MM.1S (cell line): ENCODE data around the gene TRIM44.

Source experiments
- DNase-seq: peaks from one replicate; pipeline ENCODE4 v3.0.0-alpha.2; 2015
- H2AFZ ChIP-seq: fragments of 300-600 bp; sonication (generic); 2 replicates; pipeline ENCODE4 v1.6.0; 2016; ENCODE audit warnings: antibody characterized with exemption, low read length
- H3F3A ChIP-seq: fragments of 300-600 bp; sonication (generic); 2 replicates; pipeline ENCODE4 v1.6.1; 2016; ENCODE audit warnings: mild to moderate bottlenecking, antibody characterized with exemption, low read length, moderate library complexity, mixed read lengths; ENCODE audit not compliant: insufficient read depth
- H3K27ac ChIP-seq: fragments of 300-600 bp; sonication (generic); 2 replicates; pipeline ENCODE4 v1.5.1; 2016; ENCODE audit warnings: mild to moderate bottlenecking, low read length
- H3K27me3 ChIP-seq: fragments of 300-600 bp; sonication (generic); replicated peaks from 2 replicates; pipeline ENCODE4 v1.6.0; 2016; ENCODE audit warnings: low read length; ENCODE audit not compliant: insufficient read depth
- H3K36me3 ChIP-seq: fragments of 300-600 bp; sonication (generic); replicated peaks from 2 replicates; pipeline ENCODE4 v1.6.1; 2016; ENCODE audit warnings: mild to moderate bottlenecking, low read length, mixed read lengths; ENCODE audit not compliant: insufficient read depth
- H3K4me1 ChIP-seq: fragments of 300-600 bp; sonication (generic); 2 replicates; pipeline ENCODE4 v1.6.1; 2016; ENCODE audit warnings: low read length, mixed read lengths
- H3K4me2 ChIP-seq: fragments of 300-600 bp; sonication (generic); 2 replicates; pipeline ENCODE4 v1.6.0; 2016; ENCODE audit warnings: low read depth, low read length
- H3K4me3 ChIP-seq: fragments of 300-600 bp; sonication (generic); 2 replicates; pipeline ENCODE4 v1.5.1; 2016; ENCODE audit warnings: low read length, mixed read lengths
- H3K79me2 ChIP-seq: fragments of 300-600 bp; sonication (generic); 2 replicates; pipeline ENCODE4 v1.6.1; 2016; ENCODE audit warnings: mixed run types, low read length, mixed read lengths
- H3K9ac ChIP-seq: fragments of 300-600 bp; sonication (generic); 2 replicates; pipeline ENCODE4 v1.6.1; 2016; ENCODE audit warnings: low read length, mixed read lengths
- H3K9me2 ChIP-seq: fragments of 300-600 bp; sonication (generic); replicated peaks from 2 replicates; pipeline ENCODE4 v1.6.1; 2016; ENCODE audit warnings: mild to moderate bottlenecking, low read length, mixed read lengths; ENCODE audit not compliant: insufficient read depth
- H3K9me3 ChIP-seq: fragments of 300-600 bp; sonication (generic); replicated peaks from 2 replicates; pipeline ENCODE4 v1.6.1; 2016; ENCODE audit warnings: mild to moderate bottlenecking, low read length, mixed read lengths; ENCODE audit not compliant: insufficient read depth
- H4K20me1 ChIP-seq: fragments of 300-600 bp; sonication (generic); 2 replicates; pipeline ENCODE4 v1.6.1; 2016; ENCODE audit warnings: mild to moderate bottlenecking, low read length, moderate library complexity, mixed read lengths; ENCODE audit not compliant: insufficient read depth
- EZH2 ChIP-seq: fragments of 300-600 bp; sonication (generic); optimal IDR thresholded peaks from 2 replicates; pipeline ENCODE3; 2017; ENCODE audit warnings: low read depth, mild to moderate bottlenecking, antibody characterized with exemption, low read length, mixed read lengths
- EZH2phosphoT487 ChIP-seq: fragments of 300-600 bp; sonication (generic); IDR thresholded peaks from 2 replicates; pipeline ENCODE4 v1.6.1; 2018; ENCODE audit warnings: antibody characterized with exemption, low read length
- TF ChIP-seq, protein P1 (sequence below): fragments of 300-600 bp; sonication (generic); IDR thresholded peaks from 2 replicates; pipeline ENCODE4 v1.5.1; 2016; ENCODE audit warnings: antibody characterized with exemption, low read length, mixed read lengths

TRIM44 gene

GRCh38 chr11:35735903-35736302 is 73.3 kb downstream of the TRIM44 start:
- Histone ChIP-seq H3F3A (no peaks in the 10 kb centered on the region), H3K9me2 (no peaks in the 10 kb centered on the region), H3K9ac (no peak overlapping the region), H3K4me2 (no peak overlapping the region), H3K27ac (no peak overlapping the region), H3K9me3 (no peaks in the 10 kb centered on the region), H3K27me3 (no peaks in the 10 kb centered on the region), H4K20me1 (no peaks in the 10 kb centered on the region), H3K4me3 (no peak overlapping the region), H3K36me3 (no peaks in the 10 kb centered on the region), H2AFZ (no peak overlapping the region), H3K79me2 (no peaks in the 10 kb centered on the region), H3K4me1 (no peaks in the 10 kb centered on the region)
- no peak for TF ChIP-seq EZH2phosphoT487
- TF ChIP-seq EZH2 = no peak
- TF ChIP-seq, protein P1, sequence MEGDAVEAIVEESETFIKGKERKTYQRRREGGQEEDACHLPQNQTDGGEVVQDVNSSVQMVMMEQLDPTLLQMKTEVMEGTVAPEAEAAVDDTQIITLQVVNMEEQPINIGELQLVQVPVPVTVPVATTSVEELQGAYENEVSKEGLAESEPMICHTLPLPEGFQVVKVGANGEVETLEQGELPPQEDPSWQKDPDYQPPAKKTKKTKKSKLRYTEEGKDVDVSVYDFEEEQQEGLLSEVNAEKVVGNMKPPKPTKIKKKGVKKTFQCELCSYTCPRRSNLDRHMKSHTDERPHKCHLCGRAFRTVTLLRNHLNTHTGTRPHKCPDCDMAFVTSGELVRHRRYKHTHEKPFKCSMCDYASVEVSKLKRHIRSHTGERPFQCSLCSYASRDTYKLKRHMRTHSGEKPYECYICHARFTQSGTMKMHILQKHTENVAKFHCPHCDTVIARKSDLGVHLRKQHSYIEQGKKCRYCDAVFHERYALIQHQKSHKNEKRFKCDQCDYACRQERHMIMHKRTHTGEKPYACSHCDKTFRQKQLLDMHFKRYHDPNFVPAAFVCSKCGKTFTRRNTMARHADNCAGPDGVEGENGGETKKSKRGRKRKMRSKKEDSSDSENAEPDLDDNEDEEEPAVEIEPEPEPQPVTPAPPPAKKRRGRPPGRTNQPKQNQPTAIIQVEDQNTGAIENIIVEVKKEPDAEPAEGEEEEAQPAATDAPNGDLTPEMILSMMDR = no peak
- DNase-seq = no peak

DNA sequence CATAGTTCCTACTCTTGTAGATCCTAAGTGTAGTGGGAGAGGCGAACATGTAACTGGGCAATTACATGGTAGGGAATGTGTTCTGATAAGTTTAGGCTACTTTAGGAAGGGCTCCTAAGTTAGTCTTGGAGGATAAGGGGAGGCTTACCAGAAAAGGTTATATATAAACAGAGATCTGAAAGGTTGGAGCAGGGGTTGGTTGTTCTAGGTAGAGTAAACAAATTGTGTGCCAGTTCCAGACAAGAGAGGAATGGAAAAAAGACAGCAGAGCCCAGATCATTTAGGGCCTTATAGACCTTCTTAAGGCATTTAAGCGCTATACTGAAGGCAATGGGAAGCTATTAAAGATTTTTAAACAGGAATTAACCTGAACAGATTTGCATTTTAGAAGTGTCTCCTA is 74.4 kb downstream of the TRIM44 start:
- no peak for DNase-seq
- no peaks in the 10 kb centered on the region for H4K20me1 ChIP-seq
- TF ChIP-seq EZH2 (no peak), EZH2phosphoT487 (no peak)
- TF ChIP-seq, protein P1 = no peak
- H3K36me3 ChIP-seq = no peaks in the 10 kb centered on the region
- no peaks in the 10 kb centered on the region for H3K27me3 ChIP-seq
- H3K79me2 ChIP-seq = no peaks in the 10 kb centered on the region
- no peak overlapping the region for H2AFZ ChIP-seq
- no peak overlapping the region for H3K4me2 ChIP-seq
- H3K9me2 ChIP-seq = no peaks in the 10 kb centered on the region
- H3K27ac ChIP-seq = no peak overlapping the region
- H3K4me1 ChIP-seq = no peaks in the 10 kb centered on the region
- no peaks in the 10 kb centered on the region for H3F3A ChIP-seq
- H3K9me3 ChIP-seq = no peaks in the 10 kb centered on the region
- no peak overlapping the region for H3K4me3 ChIP-seq
- H3K9ac ChIP-seq = no peak overlapping the region

DNA sequence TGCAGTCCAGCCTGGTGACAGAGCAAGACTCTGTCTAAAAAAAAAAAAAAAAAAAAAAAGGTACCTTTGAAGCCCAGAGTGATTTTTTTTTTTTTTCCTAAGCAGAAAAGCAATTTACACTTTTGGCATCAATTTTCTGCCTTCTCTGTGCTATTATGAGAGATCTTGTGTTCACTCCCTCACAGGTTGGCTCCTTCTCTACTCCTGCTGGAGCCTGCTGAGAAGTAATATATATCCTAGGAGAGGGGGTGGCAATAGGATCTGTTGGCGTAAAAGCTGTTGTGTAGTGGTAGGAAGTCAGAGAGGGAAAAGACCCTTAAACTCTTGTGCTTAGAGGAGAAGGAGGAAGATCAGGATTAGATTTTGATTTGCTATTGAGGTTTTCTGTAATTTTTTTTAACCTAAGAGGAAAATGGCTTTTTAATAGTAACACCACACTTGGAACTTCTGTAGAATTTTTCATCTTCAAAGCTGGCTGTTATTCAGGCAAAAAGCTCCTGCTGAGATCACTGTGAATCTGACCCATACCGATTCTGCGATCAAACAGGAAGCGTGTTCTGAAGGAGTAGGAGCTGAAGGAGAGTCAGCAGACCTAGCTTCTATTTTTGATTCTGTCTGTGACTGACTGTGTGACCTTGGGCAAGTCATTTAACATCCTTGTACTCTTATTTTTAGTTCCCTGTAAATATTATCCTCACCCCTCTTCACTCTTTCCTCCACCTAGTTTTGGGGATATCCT is 77.7 kb downstream of the TRIM44 start:
- Histone ChIP-seq H3F3A (no peaks in the 10 kb centered on the region), H3K79me2 (no peaks in the 10 kb centered on the region), H3K4me2 (no peak overlapping the region), H3K9ac (no peak overlapping the region), H4K20me1 (no peaks in the 10 kb centered on the region), H3K4me3 (no peak overlapping the region), H3K9me3 (no peaks in the 10 kb centered on the region), H2AFZ (no peak overlapping the region), H3K9me2 (no peaks in the 10 kb centered on the region), H3K27me3 (no peaks in the 10 kb centered on the region), H3K27ac (no peak overlapping the region), H3K4me1 (no peaks in the 10 kb centered on the region), H3K36me3 (no peaks in the 10 kb centered on the region)
- TF ChIP-seq, protein P1 = no peak
- DNase-seq = no peak
